Fibroblast of lung (primary cell): ENCODE data around the gene WDR27.
"Not testable (repeated sequence)": the region's sequence is repeated elsewhere in the genome, so short reads cannot be mapped to it uniquely, and the experiment has no call there.

Source experiments
- CTCF ChIP-seq, 2 donors: IDR thresholded peaks in 1 of 2; conservative IDR thresholded peaks in 1 of 2; 1 replicate in 1 of 2; 2 replicates in 1 of 2; pipeline ENCODE4 v1.5.1; 2011 to 2012; ENCODE audit warnings: low read length in 2 of 2, control low read depth in 1 of 2, inconsistent platforms in 1 of 2, low read depth in 1 of 2, mild to moderate bottlenecking in 1 of 2
- EZH2 ChIP-seq: IDR thresholded peaks from 2 replicates; pipeline ENCODE4 v1.5.1; 2012; ENCODE audit warnings: low read length, control low read depth, mild to moderate bottlenecking; ENCODE audit errors: missing control alignments

GRCh38 chr6:169697115-169697514, 4.7 kb downstream of the WDR27 start:
- TF ChIP-seq CTCF (conservative IDR thresholded peaks at IDR 0.05 in 1 of 2, IDR thresholded peaks at IDR 0.05 in 1 of 2; ENCODE audit: low read depth in 1 of 2, low read length in 2 of 2), result peak; percentile 46 to 50
- TF ChIP-seq EZH2, result not testable (repeated sequence)
